Fibroblast of the conjunctiva (primary cell): ENCODE results near the gene TMC1.
A peak's percentile ranks its signal among the peaks of the same experiment; 100 is the strongest.
"Not testable (repeated sequence)": the region's sequence is repeated elsewhere in the genome, so short reads cannot be mapped to it uniquely, and the experiment has no call there.

Source experiments
- DNase-seq: peaks from one replicate; pipeline ENCODE4 v3.0.0-alpha.2; 2010; ENCODE audit warnings: low read depth

Gene TMC1

GRCh38 chr9:72521416-72521815, at the start of gene TMC1:
Gene TMC1 (plus strand): TSS chr9:72521608. CDS start chr9:72648649, 127,041 bp downstream.
- DNase-seq, result not testable (repeated sequence)

GRCh38 chr9:72473474-72474261, 47.7 kb upstream of the TMC1 start:
- no peak for DNase-seq

DNA sequence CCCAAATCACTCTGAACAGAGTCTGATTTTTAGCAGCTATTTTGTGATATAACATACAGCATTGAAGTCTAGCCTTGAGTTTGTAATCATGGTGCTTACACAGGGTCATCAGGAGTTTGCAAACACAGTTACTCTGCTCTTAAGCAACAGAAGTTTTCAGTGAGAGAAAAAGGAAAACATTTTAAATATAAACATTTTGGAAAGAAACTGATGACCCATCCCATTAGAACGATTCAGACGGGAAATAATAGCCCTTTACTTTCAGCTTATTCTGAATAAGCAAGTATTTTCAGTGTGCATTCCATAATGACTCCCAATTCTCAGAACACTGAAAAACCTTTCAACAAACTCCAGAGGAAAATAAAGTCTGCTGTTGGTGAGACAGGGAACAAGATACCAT, 46.7 kb upstream of the TMC1 start:
- DNase-seq, result no peak

- DNase-seq, result no peak
Measured at GRCh38 chr9:72476100-72476499, 45.3 kb upstream of the TMC1 start.

DNA sequence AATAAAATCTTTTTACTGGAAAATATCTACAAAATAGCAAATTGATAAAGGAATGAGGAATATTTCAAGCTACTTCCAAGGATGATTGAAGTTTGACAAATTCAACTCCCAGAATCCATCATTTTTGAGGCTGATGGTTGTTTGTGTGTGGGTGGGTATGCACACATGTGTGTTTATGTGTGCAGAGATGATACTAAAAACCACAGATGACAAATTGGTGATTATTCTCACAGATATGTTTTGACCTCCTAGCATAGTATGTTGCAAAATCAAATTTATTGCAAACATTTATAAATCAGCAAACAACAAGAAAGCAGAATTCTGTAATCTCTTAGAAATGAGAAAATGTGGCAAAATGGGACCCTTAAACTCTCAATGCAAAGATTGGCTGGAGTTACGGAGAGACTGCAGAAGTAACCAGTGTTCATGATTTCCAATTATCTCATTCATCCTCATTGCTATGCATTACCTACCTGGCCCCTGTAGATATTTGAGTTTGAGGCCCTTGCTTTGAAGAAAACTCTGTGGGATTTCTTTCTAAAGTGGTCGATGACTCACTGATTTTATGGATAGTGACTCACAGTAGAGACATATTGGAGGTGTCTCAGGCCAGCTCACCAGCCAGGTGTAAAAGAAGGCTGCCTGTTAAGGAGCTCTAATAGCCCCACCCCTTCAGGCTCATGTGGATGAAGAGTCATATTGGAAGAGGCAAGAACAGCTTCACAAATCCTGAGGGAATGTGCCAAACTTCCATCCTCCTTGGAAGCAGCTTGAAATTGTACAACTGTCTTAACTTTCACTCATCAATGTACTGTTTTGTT, 44.6 kb upstream of the TMC1 start:
- DNase-seq, result no peak

DNA sequence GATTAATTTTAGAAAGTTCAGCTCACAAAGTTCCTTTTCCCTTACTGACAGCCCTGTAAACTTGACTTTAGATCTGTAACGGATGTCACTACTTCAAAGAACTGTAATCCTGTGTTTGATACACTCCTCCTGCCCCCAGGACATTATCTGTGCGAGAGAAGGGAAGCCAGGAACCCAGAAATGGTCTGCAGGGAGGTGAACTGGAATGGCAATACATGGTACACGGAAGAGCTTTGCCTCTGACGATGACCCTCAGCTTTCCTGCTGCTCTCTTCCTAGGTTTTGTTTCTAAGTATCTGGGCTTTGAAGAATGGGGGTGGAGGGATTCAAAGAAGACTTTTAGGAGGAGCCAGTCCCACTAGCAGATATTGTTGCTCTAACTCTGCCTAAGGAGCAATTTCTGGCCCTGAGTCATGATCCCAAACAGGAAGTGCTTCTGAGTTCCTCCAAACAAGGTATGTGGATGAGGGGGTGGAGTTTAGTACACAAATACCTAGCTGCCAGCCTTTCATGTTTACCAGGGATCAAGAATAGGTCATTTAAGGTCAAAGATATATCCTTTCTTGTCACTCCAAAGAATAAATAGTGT, 43.4 kb upstream of the TMC1 start:
- DNase-seq, result no peak

DNA sequence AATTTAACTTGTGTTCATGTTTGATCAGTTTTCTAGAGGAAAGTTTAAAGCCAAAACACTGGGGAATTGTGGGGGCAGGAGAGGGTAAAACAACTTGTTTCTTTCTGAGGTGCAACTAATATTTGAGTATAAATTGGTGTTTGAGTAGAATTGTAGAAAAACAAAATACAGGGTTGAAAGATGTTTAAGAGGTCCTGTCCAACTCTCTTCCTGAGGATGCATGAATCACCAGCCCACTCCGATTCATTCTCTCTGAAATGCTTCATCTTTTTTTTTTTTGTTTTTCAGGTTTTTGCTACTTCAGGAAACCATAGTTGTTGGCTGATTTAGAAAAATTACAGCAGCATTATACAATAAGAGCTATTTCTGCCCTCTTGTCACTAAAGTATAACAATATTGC, 42.4 kb upstream of the TMC1 start:
- no peak for DNase-seq

DNA sequence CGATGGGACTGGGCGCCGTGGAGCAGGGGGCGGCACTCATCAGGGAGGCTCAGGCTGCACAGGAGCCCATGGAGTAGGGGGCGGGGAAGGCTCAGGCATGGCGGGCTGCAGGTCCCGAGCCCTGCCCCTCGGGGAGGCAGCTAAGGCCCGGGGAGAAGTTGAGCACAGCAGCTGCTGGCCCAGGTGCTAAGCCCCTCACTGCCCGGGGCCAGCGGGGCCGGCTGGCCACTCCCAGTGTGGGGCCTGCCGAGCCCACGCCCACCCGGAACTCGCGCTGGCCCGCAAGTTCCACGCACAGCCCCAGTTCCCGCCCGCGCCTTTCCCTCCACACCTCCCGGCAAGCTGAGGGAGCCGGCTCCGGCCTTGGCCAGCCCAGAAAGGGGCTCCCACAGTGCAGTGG, 41.1 kb upstream of the TMC1 start:
- DNase-seq, result not testable (repeated sequence)

- DNase-seq, result no peak
Measured at GRCh38 chr9:72480921-72481320, 40.5 kb upstream of the TMC1 start.

- DNase-seq, result peak; percentile 12
Measured at GRCh38 chr9:72485821-72486593, 35.4 kb upstream of the TMC1 start.

DNA sequence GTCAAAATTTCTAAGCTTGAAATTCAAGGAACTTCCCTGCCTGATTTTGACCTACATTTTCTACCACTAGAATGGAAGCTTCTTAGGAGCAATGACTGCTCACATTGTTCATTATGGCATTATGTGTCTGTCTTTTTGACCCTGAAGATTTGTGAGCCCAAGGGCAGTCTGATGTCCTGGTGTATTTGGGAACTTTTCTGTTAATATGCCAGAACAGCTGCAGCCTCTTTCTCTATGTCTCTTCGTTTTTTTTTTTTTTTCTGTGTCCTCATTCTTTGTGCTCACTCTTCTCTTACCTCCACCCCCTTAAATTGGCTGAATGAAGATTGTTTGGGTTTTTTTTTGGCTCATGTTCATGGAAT, 34.8 kb upstream of the TMC1 start:
- DNase-seq, result no peak

- not testable (repeated sequence) for DNase-seq
Measured at GRCh38 chr9:72487665-72488064, 33.7 kb upstream of the TMC1 start.

DNA sequence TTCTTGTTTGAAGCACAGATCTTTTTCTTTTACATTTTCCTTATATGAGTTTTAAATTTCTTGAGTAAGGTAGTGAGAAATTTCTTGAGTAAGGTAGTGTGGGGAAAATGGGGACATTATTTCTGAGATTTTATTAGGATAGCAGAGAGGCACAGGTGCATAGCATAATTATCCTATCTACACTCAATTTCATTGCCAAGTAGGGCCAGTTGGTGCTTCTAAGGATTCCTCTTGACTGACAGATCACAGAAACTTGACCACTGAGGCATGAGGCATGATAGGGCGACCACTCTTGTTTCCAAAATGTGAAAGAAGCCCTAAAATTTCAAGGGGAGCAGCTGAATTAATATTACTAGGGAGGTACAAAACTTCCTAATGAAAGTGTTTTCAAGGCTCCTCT, 31.4 kb upstream of the TMC1 start:
- no peak for DNase-seq

DNA sequence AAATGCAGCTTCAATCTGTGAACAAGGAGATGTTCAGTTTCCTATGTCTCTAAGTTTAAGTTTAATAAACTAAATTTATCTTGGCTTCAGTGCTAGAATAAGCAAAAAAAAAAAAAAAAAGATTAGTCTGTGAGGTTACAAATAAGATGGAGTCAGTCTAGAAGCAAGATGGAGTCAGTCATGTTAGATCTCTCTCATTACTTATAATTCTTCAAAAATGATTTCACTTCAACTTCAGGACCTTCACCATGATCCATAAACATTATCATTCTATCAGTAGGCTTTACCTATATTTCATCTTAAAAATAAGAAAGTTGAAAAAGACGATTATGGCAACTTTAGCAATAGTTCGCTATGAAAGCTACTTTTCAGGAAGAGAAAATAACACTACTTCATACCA, 30.2 kb upstream of the TMC1 start:
- no peak for DNase-seq

- DNase-seq, result no peak
Measured at GRCh38 chr9:72494051-72494450, 27.4 kb upstream of the TMC1 start.

- DNase-seq, result no peak
Measured at GRCh38 chr9:72497447-72498046, 23.9 kb upstream of the TMC1 start.

DNA sequence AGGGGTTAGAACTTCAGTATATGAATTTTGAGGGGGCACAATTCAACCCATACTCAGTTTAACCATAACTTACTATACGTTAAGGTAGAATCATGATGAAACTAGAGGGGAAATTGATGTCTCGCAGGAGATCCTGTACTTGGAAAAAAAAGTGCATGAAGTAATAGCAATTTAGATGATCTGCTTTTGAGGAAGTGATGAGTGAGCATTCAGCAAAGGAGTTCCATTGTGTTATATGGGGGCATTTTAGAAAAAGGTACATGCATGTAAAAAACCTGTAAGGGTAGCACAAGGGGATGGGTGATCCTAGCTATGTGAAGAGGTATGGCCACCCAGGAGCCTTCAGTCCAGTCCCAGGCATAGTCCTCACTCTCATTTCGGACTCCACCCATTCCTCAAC, 14.8 kb upstream of the TMC1 start:
- DNase-seq, result no peak

DNA sequence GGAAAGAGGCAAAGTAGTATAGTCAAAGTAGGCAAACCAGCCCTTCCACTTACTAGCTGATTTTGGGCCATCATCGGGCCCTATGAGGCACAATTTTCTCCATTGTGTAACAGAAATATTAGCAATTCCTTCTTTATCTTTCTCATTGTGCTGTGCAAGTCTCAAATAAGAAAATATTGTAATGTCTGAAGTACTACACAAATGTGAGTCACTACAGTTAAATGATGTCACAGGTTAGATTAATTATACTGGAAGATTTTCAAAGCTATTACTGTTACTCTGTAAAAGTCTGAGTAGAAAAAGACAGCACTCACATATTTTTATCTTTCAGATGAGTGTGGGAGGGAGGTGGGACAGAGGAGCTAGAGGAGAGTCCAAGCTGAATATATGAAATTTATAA, 12.4 kb upstream of the TMC1 start:
- DNase-seq, result no peak

DNA sequence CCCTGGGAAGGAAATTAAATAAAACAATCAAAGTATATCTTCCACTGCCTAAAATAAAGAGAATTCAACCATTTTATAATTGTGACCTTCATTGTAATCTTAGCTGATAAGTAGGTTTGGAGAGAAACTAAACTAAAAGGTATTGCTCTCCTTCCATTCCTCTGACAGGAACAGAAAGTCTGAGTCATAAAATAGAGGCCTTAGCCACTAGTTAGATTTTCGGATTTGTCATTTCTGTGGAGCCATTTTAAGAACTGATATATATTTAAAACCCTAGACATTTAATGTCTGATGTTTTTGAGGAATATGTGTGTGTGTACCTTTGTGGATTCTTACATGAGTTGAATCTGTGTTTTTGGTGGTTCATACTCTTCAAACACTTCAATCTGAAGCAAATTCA, 11.8 kb upstream of the TMC1 start:
- DNase-seq, result no peak

- DNase-seq, result not testable (repeated sequence)
Measured at GRCh38 chr9:72521011-72521410, 397 bp upstream of the TMC1 start.

- DNase-seq, result peak; percentile 65
Measured at GRCh38 chr9:72524820-72525540, 3.6 kb downstream of the TMC1 start.
